ENCODE data around the gene TAS2R60.

The TAS2R60 gene

GRCh38 chr7:143447466-143447865 lies 4.2 kb downstream of the TAS2R60 start:
- Mint-ChIP-seq H3K27ac (no peak overlapping the region), H3K27me3 (ENCODE audit: low read depth, poor library complexity) (peaks cover 3% of the 10 kb centered on the region), H3K36me3 (ENCODE audit: low read depth) (no peaks in the 10 kb centered on the region), H3K4me3 (no peak overlapping the region), H3K9me3 (no peaks in the 10 kb centered on the region), H3K4me1 (no peaks in the 10 kb centered on the region)
- no peak for TF ChIP-seq CTCF (IDR thresholded peaks at IDR 0.05)
- no peak for DNase-seq

DNA sequence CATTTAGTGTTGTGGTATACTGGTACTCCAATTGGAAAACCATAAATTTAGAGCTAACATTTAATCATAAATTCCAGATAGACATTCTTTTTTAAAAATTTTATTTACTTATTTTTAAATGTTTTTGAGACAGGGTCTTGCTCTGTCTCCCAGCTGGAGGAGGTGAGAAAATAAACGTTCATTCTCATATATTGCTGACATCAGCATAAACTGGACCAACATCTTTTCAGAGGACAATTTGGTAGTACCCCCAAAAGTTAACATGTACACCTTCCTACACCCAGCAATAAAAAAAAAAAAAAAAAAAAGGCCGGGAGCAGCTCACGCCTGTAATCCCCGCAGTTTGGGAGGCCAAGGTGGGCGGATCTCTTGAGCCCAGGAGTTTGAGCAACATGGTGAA lies 5.2 kb downstream of the TAS2R60 start:
- DNase-seq, result no peak
- no peak overlapping the region for H3K4me3 Mint-ChIP-seq
- no peak overlapping the region for H3K27ac Mint-ChIP-seq
- TF ChIP-seq CTCF (IDR thresholded peaks at IDR 0.05), result no peak
- no peaks in the 10 kb centered on the region for H3K4me1 Mint-ChIP-seq
- H3K27me3 Mint-ChIP-seq (ENCODE audit: low read depth, poor library complexity), result peaks cover 4% of the 10 kb centered on the region
- no peaks in the 10 kb centered on the region for H3K36me3 Mint-ChIP-seq (ENCODE audit: low read depth)
- H3K9me3 Mint-ChIP-seq, result no peaks in the 10 kb centered on the region

- Mint-ChIP-seq H3K36me3 (ENCODE audit: low read depth) (no peaks in the 10 kb centered on the region), H3K4me1 (no peaks in the 10 kb centered on the region), H3K9me3 (no peaks in the 10 kb centered on the region), H3K27me3 (ENCODE audit: low read depth, poor library complexity) (peaks cover 4% of the 10 kb centered on the region), H3K27ac (no peak overlapping the region), H3K4me3 (no peak overlapping the region)
- no peak for TF ChIP-seq CTCF (IDR thresholded peaks at IDR 0.05)
- DNase-seq, result no peak
These were observed 6.5 kb downstream of the TAS2R60 start for GRCh38 chr7:143449793-143450192.

DNA sequence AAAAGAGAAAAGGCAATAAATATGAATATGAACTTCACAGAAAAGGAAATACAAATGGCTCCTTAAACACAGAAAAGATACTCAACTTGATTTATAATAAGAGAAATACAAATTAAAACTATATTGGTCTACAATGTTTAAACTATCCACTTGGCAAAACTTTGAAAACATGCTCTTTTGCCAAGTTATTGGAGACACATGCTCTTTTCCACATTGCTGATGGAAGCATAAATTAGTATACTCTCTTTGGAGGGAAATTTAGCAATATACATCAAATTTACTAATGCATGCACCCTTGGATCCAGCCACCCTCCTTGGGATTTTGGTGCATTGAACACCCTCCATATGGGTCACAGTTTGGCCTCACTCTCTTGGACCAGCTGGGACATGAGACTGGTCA lies 7.9 kb downstream of the TAS2R60 start:
- Mint-ChIP-seq H3K4me3 (no peak overlapping the region), H3K9me3 (no peaks in the 10 kb centered on the region), H3K27ac (no peak overlapping the region), H3K4me1 (no peaks in the 10 kb centered on the region), H3K27me3 (ENCODE audit: low read depth, poor library complexity) (peaks cover 6% of the 10 kb centered on the region), H3K36me3 (ENCODE audit: low read depth) (no peaks in the 10 kb centered on the region)
- no peak for DNase-seq
- TF ChIP-seq CTCF (IDR thresholded peaks at IDR 0.05), result no peak

- Mint-ChIP-seq H3K36me3 (ENCODE audit: low read depth) (no peaks in the 10 kb centered on the region), H3K9me3 (no peaks in the 10 kb centered on the region), H3K4me3 (no peak overlapping the region), H3K4me1 (no peaks in the 10 kb centered on the region), H3K27me3 (ENCODE audit: low read depth, poor library complexity) (peaks cover 8% of the 10 kb centered on the region), H3K27ac (no peak overlapping the region)
- TF ChIP-seq CTCF (IDR thresholded peaks at IDR 0.05), result no peak
- DNase-seq, result no peak
These were observed 8.5 kb downstream of the TAS2R60 start for GRCh38 chr7:143451746-143452145.

DNA sequence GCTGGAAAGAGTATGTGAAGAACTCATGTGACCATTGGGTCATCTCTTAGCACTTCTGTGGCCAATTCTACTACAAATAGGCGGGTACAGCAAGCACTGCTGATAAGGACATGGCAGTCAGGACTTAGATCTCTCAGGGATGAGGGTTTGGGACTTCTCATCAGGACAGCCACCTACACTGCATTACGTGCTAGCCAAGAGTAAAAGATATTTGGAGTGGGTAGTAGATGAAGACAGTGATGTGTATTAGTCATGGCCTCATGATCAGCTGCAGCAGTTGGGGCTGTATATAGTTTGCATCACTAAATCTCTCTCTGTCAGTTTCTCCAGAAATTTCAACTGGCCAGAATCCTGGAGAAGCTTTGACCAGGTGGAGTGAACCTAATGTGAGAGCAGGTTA lies 9.2 kb downstream of the TAS2R60 start:
- no peak overlapping the region for H3K4me3 Mint-ChIP-seq
- DNase-seq, result no peak
- no peaks in the 10 kb centered on the region for H3K4me1 Mint-ChIP-seq
- H3K27me3 Mint-ChIP-seq (ENCODE audit: low read depth, poor library complexity), result peaks cover 8% of the 10 kb centered on the region
- H3K36me3 Mint-ChIP-seq (ENCODE audit: low read depth), result no peaks in the 10 kb centered on the region
- no peaks in the 10 kb centered on the region for H3K9me3 Mint-ChIP-seq
- H3K27ac Mint-ChIP-seq, result no peak overlapping the region
- TF ChIP-seq CTCF (IDR thresholded peaks at IDR 0.05), result no peak
